ENCODE measurements around the gene EMSY.

DNA sequence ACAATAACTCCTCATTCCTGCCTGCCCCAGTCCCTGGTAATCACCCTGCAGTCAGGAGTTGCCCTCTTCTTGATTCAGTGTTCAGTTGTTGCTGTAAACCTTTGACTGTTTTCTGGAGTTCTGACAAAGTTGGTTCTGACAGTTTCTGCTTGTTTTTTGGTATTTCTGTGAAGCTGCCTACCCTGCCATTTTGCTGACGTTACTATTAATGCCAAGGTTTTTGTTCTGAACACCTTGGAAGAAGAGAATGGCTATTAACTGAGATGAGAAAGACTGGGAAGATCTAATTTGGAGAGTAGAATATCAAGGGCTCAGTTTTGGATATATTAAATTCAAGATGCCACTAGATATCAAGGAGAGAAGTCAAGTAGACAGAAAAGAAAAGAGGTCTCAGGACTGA is 113.7 kb downstream of the EMSY start:
- no peak for TF ChIP-seq BCL11A (IDR thresholded peaks at IDR 0.05; ENCODE audit: low read depth in 2 of 2, low read length in 2 of 2)
- no peak for TF ChIP-seq TAF1 (IDR thresholded peaks at IDR 0.05; ENCODE audit: low read depth, low read length)
- TF ChIP-seq EP300 (IDR thresholded peaks at IDR 0.05; ENCODE audit: borderline replicate concordance in 1 of 2, low read depth in 2 of 2, low read length in 2 of 2): no peak
- TF ChIP-seq EZH2 (IDR thresholded peaks at IDR 0.05; ENCODE audit: low read depth, low read length, severe bottlenecking): no peak
- no peak for TF ChIP-seq RBBP5 (IDR thresholded peaks at IDR 0.05; ENCODE audit: borderline replicate concordance, low read depth, low read length)
